Trophoblast cell (in vitro differentiated cells and primary cell): ENCODE measurements around the gene HSPA12B.

ENCODE experiments used
- DNase-seq, 2 donors: peaks; one replicate each; pipeline ENCODE4 v3.0.0-alpha.2; 2016
- H2AFZ ChIP-seq: 2 replicates; pipeline ENCODE4 v1.6.1; 2013; ENCODE audit warnings: low read length, moderate library complexity, mild to moderate bottlenecking; ENCODE audit not compliant: insufficient read depth, poor library complexity
- H2AK5ac ChIP-seq: 2 replicates; pipeline ENCODE4 v1.6.1; 2013; ENCODE audit warnings: mild to moderate bottlenecking, low read length
- H2BK120ac ChIP-seq: 2 replicates; pipeline ENCODE4 v1.6.1; 2013; ENCODE audit warnings: low read length, mild to moderate bottlenecking, moderate library complexity; ENCODE audit not compliant: insufficient read depth, poor library complexity
- H2BK12ac ChIP-seq: 2 replicates; pipeline ENCODE4 v1.6.1; 2013; ENCODE audit warnings: mild to moderate bottlenecking, low read length, moderate library complexity
- H2BK5ac ChIP-seq: 2 replicates; pipeline ENCODE4 v1.6.1; 2013; ENCODE audit warnings: low read length, low read depth, moderate library complexity, mild to moderate bottlenecking; ENCODE audit not compliant: poor library complexity
- H3K14ac ChIP-seq: 2 replicates; pipeline ENCODE4 v1.6.1; 2013; ENCODE audit warnings: mild to moderate bottlenecking, low read length
- H3K18ac ChIP-seq: 2 replicates; pipeline ENCODE4 v1.6.1; 2013; ENCODE audit warnings: mild to moderate bottlenecking, low read length
- H3K23ac ChIP-seq: 2 replicates; pipeline ENCODE4 v1.6.1; 2013; ENCODE audit warnings: low read length
- H3K27ac ChIP-seq: 2 replicates; pipeline ENCODE4 v1.5.1; 2013; ENCODE audit warnings: low read depth, mild to moderate bottlenecking, inconsistent platforms, low read length, moderate library complexity
- H3K27me3 ChIP-seq: 2 replicates; pipeline ENCODE4 v1.6.1; 2013; ENCODE audit warnings: inconsistent platforms, mild to moderate bottlenecking, low read length, moderate library complexity; ENCODE audit not compliant: insufficient read depth
- H3K36me3 ChIP-seq, 2 experiments: 1 replicate in 1 of 2; 2 replicates in 1 of 2; pipeline ENCODE4 v1.6.1; 2013; ENCODE audit warnings: low read length in 2 of 2, mild to moderate bottlenecking in 2 of 2, moderate library complexity in 1 of 2; ENCODE audit not compliant: insufficient read depth in 2 of 2, control insufficient read depth in 1 of 2
- H3K4ac ChIP-seq: 2 replicates; pipeline ENCODE4 v1.6.1; 2013; ENCODE audit warnings: low read depth, mild to moderate bottlenecking, low read length, moderate library complexity
- H3K4me1 ChIP-seq, 2 experiments: 1 replicate in 1 of 2; 2 replicates in 1 of 2; pipeline ENCODE4 v1.6.1; 2013; ENCODE audit warnings: low read length in 2 of 2, mild to moderate bottlenecking in 2 of 2, moderate library complexity in 1 of 2; ENCODE audit not compliant: insufficient read depth in 2 of 2, control insufficient read depth in 1 of 2
- H3K4me2 ChIP-seq: 2 replicates; pipeline ENCODE4 v1.6.1; 2013; ENCODE audit warnings: inconsistent platforms, mild to moderate bottlenecking, low read length, moderate library complexity
- H3K4me3 ChIP-seq: 2 replicates; pipeline ENCODE4 v1.5.1; 2013; ENCODE audit warnings: mild to moderate bottlenecking, low read depth, low read length, inconsistent platforms
- H3K79me1 ChIP-seq: one replicate; pipeline ENCODE4 v1.6.1; 2013; ENCODE audit warnings: low read length
- H3K79me2 ChIP-seq: 2 replicates; pipeline ENCODE4 v1.6.1; 2013; ENCODE audit warnings: low read length, mild to moderate bottlenecking; ENCODE audit not compliant: control insufficient read depth, insufficient read depth, poor library complexity
- H3K9ac ChIP-seq: 2 replicates; pipeline ENCODE4 v1.6.1; 2013; ENCODE audit warnings: mild to moderate bottlenecking, low read length
- H3K9me3 ChIP-seq: 2 replicates; pipeline ENCODE4 v1.6.1; 2013; ENCODE audit warnings: low read depth, mild to moderate bottlenecking, control low read depth, inconsistent platforms, low read length; ENCODE audit not compliant: insufficient read depth
- H4K12ac ChIP-seq: 2 replicates; pipeline ENCODE4 v1.6.1; 2013; ENCODE audit warnings: low read depth, mild to moderate bottlenecking, low read length, moderate library complexity
- H4K8ac ChIP-seq: 2 replicates; pipeline ENCODE4 v1.6.1; 2013; ENCODE audit warnings: low read depth, mild to moderate bottlenecking, low read length, moderate library complexity
- H4K91ac ChIP-seq: one replicate; pipeline ENCODE4 v1.6.1; 2013; ENCODE audit warnings: low read depth, mild to moderate bottlenecking, low read length, moderate library complexity
- WGBS: extraction: QIAGEN DNeasy Blood & Tissue Kit; methylation state at CpG from one replicate; pipeline ENCODE4 v1.1.7; 2013; ENCODE audit warnings: missing lambda C conversion rate; ENCODE audit not compliant: insufficient read length, insufficient coverage; ENCODE audit errors: extremely low coverage; 5-methylcytosine and 5-hydroxymethylcytosine counted together

The HSPA12B gene

DNA sequence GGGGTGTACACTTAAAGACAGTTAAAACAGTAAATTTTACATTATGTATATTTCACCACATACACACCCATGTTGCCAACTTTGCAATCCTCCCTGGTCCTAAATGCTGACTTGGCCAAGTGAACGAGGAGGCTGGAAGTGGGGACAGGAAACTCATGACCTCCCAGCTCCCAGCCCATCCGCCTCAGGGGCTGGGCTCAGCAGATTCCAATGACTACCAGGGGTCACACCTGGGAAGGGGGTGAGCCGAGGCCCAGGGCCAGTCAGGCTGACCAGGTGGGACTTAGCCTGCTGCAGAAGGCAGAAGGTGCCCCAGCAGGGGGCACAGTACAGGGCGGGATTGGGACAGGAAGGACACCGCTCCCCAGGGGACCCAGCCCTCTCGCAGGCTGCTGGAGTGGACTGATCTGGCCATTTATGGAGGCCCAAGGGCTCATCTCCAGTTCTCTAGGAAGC, 22.4 kb upstream of the HSPA12B start:
- Histone ChIP-seq H3K14ac (no peak overlapping the region), H3K36me3 (no peaks in the 10 kb centered on the region), H4K91ac (no peak overlapping the region), H2BK12ac (no peak overlapping the region), H3K27ac (no peak overlapping the region), H3K79me1 (no peaks in the 10 kb centered on the region), H3K4me2 (no peak overlapping the region), H3K79me2 (no peaks in the 10 kb centered on the region), H3K4me3 (no peak overlapping the region), H2BK5ac (no peak overlapping the region), H2BK120ac (no peak overlapping the region), H3K9ac (no peak overlapping the region), H3K4me1 (no peaks in the 10 kb centered on the region), H3K4ac (no peak overlapping the region), H4K8ac (no peak overlapping the region), H2AFZ (no peak overlapping the region), H3K23ac (no peak overlapping the region), H3K18ac (no peak overlapping the region), H3K27me3 (no peaks in the 10 kb centered on the region), H2AK5ac (no peak overlapping the region), H3K9me3 (no peaks in the 10 kb centered on the region), H4K12ac (no peak overlapping the region)
- no CpG with 5 or more reads among the region's 6 CpGs for WGBS
- DNase-seq: no peak

DNA sequence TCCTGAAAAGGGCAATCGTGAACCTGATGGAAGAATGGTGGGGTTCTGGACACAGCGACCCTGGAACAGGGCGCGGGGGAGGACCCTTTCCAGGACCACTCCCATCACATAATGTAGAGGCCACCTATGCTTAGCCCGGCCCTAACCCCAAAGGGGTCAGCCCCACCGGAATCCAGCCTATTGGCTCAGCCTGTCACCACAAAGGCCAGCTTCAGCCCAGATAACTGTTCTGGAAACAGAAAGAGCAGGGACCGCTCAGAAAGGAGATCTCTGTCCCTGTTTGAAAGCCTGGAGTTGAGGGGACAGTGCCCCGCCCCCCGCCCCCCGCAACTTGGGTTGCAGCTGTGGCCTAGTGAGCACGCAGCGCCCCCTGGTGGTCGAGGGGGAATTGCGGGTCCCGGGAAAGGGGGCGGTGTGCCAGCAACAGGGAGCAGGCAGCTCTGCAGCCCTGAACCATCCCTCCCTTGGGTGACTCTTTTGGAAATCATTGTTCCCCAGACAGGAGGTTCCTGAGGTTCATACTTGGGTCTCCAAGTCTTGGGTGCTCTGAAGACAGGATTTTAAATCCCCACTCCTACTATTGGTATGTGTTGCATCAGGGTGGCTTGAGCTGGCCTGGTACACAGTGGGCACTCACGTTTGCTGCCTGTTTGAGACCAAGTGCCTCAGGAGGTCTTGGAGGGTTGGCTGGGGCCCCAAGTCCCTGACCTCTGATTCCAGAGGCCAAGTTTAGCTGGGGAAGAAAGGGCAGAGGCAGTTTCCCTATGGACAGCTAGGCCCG, 21.6 kb upstream of the HSPA12B start:
- no peak overlapping the region for H3K14ac ChIP-seq
- H3K9ac ChIP-seq: no peak overlapping the region
- no peak overlapping the region for H3K27ac ChIP-seq
- H3K79me1 ChIP-seq: no peaks in the 10 kb centered on the region
- no peaks in the 10 kb centered on the region for H3K36me3 ChIP-seq
- no peak overlapping the region for H4K8ac ChIP-seq
- no peaks in the 10 kb centered on the region for H3K9me3 ChIP-seq
- WGBS: no CpG with 5 or more reads among the region's 18 CpGs
- H3K18ac ChIP-seq: no peak overlapping the region
- no peak overlapping the region for H3K4me2 ChIP-seq
- H2AFZ ChIP-seq: no peak overlapping the region
- no peak overlapping the region for H4K91ac ChIP-seq
- H3K27me3 ChIP-seq: no peaks in the 10 kb centered on the region
- no peak overlapping the region for H2BK120ac ChIP-seq
- no peak overlapping the region for H4K12ac ChIP-seq
- H3K23ac ChIP-seq: no peak overlapping the region
- H3K4ac ChIP-seq: no peak overlapping the region
- H2BK12ac ChIP-seq: no peak overlapping the region
- no peaks in the 10 kb centered on the region for H3K79me2 ChIP-seq
- no peak overlapping the region for H3K4me3 ChIP-seq
- no peak overlapping the region for H2AK5ac ChIP-seq
- peak in 1 of 2 donors; percentile 70 for DNase-seq
- H2BK5ac ChIP-seq: no peak overlapping the region
- no peaks in the 10 kb centered on the region for H3K4me1 ChIP-seq

DNA sequence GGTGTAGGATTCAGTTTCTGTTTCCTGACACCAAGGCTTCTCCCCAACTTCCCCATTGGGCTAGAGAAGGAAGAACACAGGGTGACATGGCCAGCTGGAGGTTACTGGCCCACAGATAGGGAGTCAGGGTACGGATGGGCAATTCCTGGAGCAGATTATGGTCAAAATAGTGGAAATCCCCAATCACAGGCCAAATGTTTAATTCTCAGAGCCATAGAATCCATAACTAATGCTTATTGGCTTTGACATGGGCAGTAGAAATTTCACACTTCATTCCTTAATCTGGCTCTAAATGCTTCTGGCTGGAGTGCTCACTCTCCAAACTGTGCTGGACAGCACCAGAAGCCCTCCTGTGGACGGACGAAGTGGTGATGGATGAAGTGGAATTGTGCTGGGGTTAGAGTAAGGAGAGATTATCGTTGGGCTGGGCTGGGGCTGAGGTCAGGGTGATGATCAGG, 21.0 kb upstream of the HSPA12B start:
- Histone ChIP-seq H3K9me3 (no peaks in the 10 kb centered on the region), H2AK5ac (no peak overlapping the region), H4K91ac (no peak overlapping the region), H3K18ac (no peak overlapping the region), H2BK12ac (no peak overlapping the region), H4K8ac (no peak overlapping the region), H3K79me2 (no peaks in the 10 kb centered on the region), H2AFZ (no peak overlapping the region), H3K27me3 (no peaks in the 10 kb centered on the region), H3K9ac (no peak overlapping the region), H3K4ac (no peak overlapping the region), H3K4me1 (no peaks in the 10 kb centered on the region), H3K79me1 (no peaks in the 10 kb centered on the region), H2BK5ac (no peak overlapping the region), H3K4me3 (no peak overlapping the region), H3K27ac (no peak overlapping the region), H3K4me2 (no peak overlapping the region), H3K36me3 (no peaks in the 10 kb centered on the region), H2BK120ac (no peak overlapping the region), H3K14ac (no peak overlapping the region), H3K23ac (no peak overlapping the region), H4K12ac (no peak overlapping the region)
- no peak for DNase-seq
- WGBS: 100% methylated on average over 1 of the region's 4 CpGs

DNA sequence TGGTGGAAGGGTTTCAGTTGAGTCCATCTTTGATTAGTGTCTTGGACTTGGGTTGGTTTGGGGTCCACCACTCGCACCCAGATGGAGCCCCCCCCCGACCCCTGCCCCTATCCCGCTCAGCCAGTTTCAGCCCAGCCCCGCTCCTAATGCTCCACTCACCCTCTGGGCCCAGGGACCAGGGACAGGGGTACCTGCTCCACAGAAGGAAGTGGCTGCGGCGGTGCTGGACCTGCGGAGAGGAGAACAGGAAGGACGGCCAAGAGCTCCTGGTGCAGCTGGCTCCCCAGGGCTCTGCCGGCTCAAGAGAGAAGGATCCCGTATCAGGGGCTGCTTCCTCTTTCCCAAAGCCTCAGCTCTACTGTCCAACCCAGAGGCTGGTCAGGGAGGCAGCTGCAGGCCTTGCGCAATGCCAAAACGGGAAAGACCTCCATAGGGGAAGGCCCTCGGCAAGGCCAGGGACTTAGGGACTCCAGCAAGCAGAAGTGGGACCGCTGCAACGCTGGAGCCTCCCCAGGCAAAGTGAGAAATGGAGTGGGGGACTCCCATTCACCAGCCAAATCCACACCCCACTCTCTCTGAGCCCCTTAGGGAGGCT, 20.1 kb upstream of the HSPA12B start, which contains the start of gene SIGLEC1:
Gene SIGLEC1 (minus strand): TSS at position 322 of the 595 bp plus-strand sequence. CDS start 5,472 bp downstream, outside the sequence.
- peak; percentile 42 to 58 for DNase-seq

More for the DNA sequence above, 20.1 kb upstream of the HSPA12B start, which contains the start of gene SIGLEC1:
- Histone ChIP-seq H3K4me3 (no peak within 1 kb of the TSS), H4K91ac (no peak within 1 kb of the TSS), H3K4me1 (no peaks in the 10 kb centered on the region), H2AFZ (no peak within 1 kb of the TSS), H3K18ac (no peak within 1 kb of the TSS), H3K4ac (no peak within 1 kb of the TSS), H2BK120ac (no peak within 1 kb of the TSS), H3K79me2 (no peaks in the 10 kb centered on the region), H2BK5ac (no peak within 1 kb of the TSS), H3K23ac (no peak within 1 kb of the TSS), H3K9ac (no peak within 1 kb of the TSS), H4K8ac (no peak within 1 kb of the TSS), H3K27me3 (no peaks in the 10 kb centered on the region), H3K14ac (no peak within 1 kb of the TSS), H3K27ac (no peak within 1 kb of the TSS), H4K12ac (no peak within 1 kb of the TSS), H3K79me1 (no peaks in the 10 kb centered on the region), H3K9me3 (no peaks in the 10 kb centered on the region), H2BK12ac (no peak within 1 kb of the TSS), H3K4me2 (no peak within 1 kb of the TSS), H3K36me3 (no peaks in the 10 kb centered on the region), H2AK5ac (no peak within 1 kb of the TSS)
- no CpG with 5 or more reads among the region's 15 CpGs for WGBS
